HL-60 (cell line): ENCODE results near the gene CSTF1.

Experiments
- DNase-seq, 2 experiments: peaks; one replicate each; pipeline ENCODE4 v3.0.0-alpha.2; 2010 to 2020; ENCODE audit warnings: low read depth in 1 of 2, low spot score in 1 of 2
- H3K27ac ChIP-seq: fragments of 250-450 bp; sonication (Bioruptor Pico); replicated peaks from 2 replicates; pipeline ENCODE4 v1.5.1; 2020; ENCODE audit warnings: mild to moderate bottlenecking, moderate library complexity
- H3K27me3 ChIP-seq: fragments of 250-450 bp; sonication (Bioruptor Pico); 2 replicates; pipeline ENCODE4 v1.5.1; 2021; ENCODE audit warnings: mild to moderate bottlenecking, moderate library complexity; ENCODE audit not compliant: insufficient read depth, poor library complexity, severe bottlenecking
- H3K4me3 ChIP-seq: replicated peaks from 2 replicates; pipeline ENCODE4 v1.5.1; 2011; ENCODE audit warnings: mild to moderate bottlenecking, control low read depth, low read length; ENCODE audit not compliant: insufficient read depth
- CTCF ChIP-seq: IDR thresholded peaks from one replicate; pipeline ENCODE4 v1.5.1; 2011; ENCODE audit warnings: low read length, control low read depth, inconsistent platforms; ENCODE audit not compliant: insufficient read depth
- GABPA ChIP-seq: IDR thresholded peaks from 2 replicates; pipeline ENCODE4 v1.6.1; 2012; ENCODE audit warnings: low read depth
- POLR2AphosphoS5 ChIP-seq: IDR thresholded peaks from 2 replicates; pipeline ENCODE4 v1.6.1; 2012; ENCODE audit warnings: low read depth
- SPI1 ChIP-seq: IDR thresholded peaks from 2 replicates; pipeline ENCODE4 v1.6.1; 2012; ENCODE audit warnings: low read depth, mild to moderate bottlenecking, borderline replicate concordance
- long read RNA-seq: library from polyadenylated mRNA; unstranded; transcript quantifications from one replicate; pipeline ENCODE4 v2.0.0, GENCODE V29; 2020
- TF ChIP-seq, protein P1 (sequence below): IDR thresholded peaks from 2 replicates; pipeline ENCODE4 v1.6.1; 2012; ENCODE audit warnings: low read depth; ENCODE audit not compliant: insufficient replicate concordance

The CSTF1 gene
- long read RNA-seq, full-length matches to known transcripts = 183 of 251 reads
- long read RNA-seq, partial matches to known transcripts = 5 of 251 reads
- long read RNA-seq, other reads (novel, unspliced or antisense) = 63 of 251 reads

- TF ChIP-seq CTCF = no peak
- TF ChIP-seq GABPA = no peak; the same call in 1 of the 2 replicates
- peak; percentile 11; the same call in 1 of the 2 replicates for TF ChIP-seq SPI1
- peak; percentile 83 for TF ChIP-seq POLR2AphosphoS5
- TF ChIP-seq, protein P1, sequence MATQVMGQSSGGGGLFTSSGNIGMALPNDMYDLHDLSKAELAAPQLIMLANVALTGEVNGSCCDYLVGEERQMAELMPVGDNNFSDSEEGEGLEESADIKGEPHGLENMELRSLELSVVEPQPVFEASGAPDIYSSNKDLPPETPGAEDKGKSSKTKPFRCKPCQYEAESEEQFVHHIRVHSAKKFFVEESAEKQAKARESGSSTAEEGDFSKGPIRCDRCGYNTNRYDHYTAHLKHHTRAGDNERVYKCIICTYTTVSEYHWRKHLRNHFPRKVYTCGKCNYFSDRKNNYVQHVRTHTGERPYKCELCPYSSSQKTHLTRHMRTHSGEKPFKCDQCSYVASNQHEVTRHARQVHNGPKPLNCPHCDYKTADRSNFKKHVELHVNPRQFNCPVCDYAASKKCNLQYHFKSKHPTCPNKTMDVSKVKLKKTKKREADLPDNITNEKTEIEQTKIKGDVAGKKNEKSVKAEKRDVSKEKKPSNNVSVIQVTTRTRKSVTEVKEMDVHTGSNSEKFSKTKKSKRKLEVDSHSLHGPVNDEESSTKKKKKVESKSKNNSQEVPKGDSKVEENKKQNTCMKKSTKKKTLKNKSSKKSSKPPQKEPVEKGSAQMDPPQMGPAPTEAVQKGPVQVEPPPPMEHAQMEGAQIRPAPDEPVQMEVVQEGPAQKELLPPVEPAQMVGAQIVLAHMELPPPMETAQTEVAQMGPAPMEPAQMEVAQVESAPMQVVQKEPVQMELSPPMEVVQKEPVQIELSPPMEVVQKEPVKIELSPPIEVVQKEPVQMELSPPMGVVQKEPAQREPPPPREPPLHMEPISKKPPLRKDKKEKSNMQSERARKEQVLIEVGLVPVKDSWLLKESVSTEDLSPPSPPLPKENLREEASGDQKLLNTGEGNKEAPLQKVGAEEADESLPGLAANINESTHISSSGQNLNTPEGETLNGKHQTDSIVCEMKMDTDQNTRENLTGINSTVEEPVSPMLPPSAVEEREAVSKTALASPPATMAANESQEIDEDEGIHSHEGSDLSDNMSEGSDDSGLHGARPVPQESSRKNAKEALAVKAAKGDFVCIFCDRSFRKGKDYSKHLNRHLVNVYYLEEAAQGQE = peak; percentile 47
- Histone ChIP-seq H3K4me3 (peak within 1 kb of the TSS; percentile 90), H3K27me3 (no peaks in the 10 kb centered on the region), H3K27ac (peak within 1 kb of the TSS; percentile 93)
- peak; percentile 99 to 100 for DNase-seq
These were observed at the start of gene CSTF1, which contains the start of gene AURKA for GRCh38 chr20:56392132-56392880. Gene CSTF1, plus strand, starts transcription at chr20:56392645. Its CDS starts 2,908 bp downstream, at chr20:56395553. Gene AURKA, minus strand, starts transcription at chr20:56392215. Its CDS starts 4,018 bp downstream, at chr20:56388197.

- no peak overlapping the region for H3K4me3 ChIP-seq
- TF ChIP-seq SPI1 = no peak
- no peak for TF ChIP-seq CTCF
- no peak for TF ChIP-seq GABPA
- TF ChIP-seq POLR2AphosphoS5 = no peak
- TF ChIP-seq, protein P1 = no peak
- H3K27me3 ChIP-seq = peaks cover 16% of the 10 kb centered on the region
- no peak overlapping the region for H3K27ac ChIP-seq
- no peak for DNase-seq
These were observed 49.7 kb upstream of the CSTF1 start for GRCh38 chr20:56342783-56343182.

- DNase-seq = peak in 1 of 2 experiments; percentile 29
These were observed 48.5 kb upstream of the CSTF1 start for GRCh38 chr20:56343861-56344381.

More at GRCh38 chr20:56343861-56344381, 48.5 kb upstream of the CSTF1 start:
- Histone ChIP-seq H3K4me3 (no peak overlapping the region), H3K27me3 (peaks cover 16% of the 10 kb centered on the region), H3K27ac (no peak overlapping the region)
- TF ChIP-seq GABPA = no peak
- TF ChIP-seq CTCF = peak; percentile 45
- no peak for TF ChIP-seq POLR2AphosphoS5
- TF ChIP-seq, protein P1 = no peak
